Loucy (cell line): ENCODE measurements around the gene PTPRN2.

ENCODE experiments used
- H2AFZ ChIP-seq: fragments of 200-600 bp; sonication (generic); 2 replicates; pipeline ENCODE4 v1.6.0; 2016; ENCODE audit warnings: antibody characterized with exemption, mild to moderate bottlenecking, low read length, moderate library complexity
- H3F3A ChIP-seq: fragments of 200-600 bp; 2 replicates; pipeline ENCODE4 v1.6.0; 2016; ENCODE audit warnings: antibody characterized with exemption, low read depth, mild to moderate bottlenecking
- H3K27me3 ChIP-seq: fragments of 200-600 bp; sonication (generic); 2 replicates; pipeline ENCODE4 v1.6.1; 2014; ENCODE audit warnings: low read length, mild to moderate bottlenecking; ENCODE audit not compliant: insufficient read depth, poor library complexity, severe bottlenecking
- H3K36me3 ChIP-seq: fragments of 200-600 bp; sonication (generic); 2 replicates; pipeline ENCODE4 v1.6.1; 2016; ENCODE audit warnings: low read length; ENCODE audit not compliant: insufficient read depth
- H3K4me1 ChIP-seq: fragments of 200-600 bp; sonication (generic); 2 replicates; pipeline ENCODE4 v1.5.1; 2014; ENCODE audit warnings: low read length, mild to moderate bottlenecking; ENCODE audit not compliant: insufficient read depth, poor library complexity, severe bottlenecking
- H3K4me2 ChIP-seq: fragments of 200-600 bp; sonication (generic); 2 replicates; pipeline ENCODE4 v1.6.0; 2014; ENCODE audit warnings: antibody characterized with exemption, low read length, low read depth, mild to moderate bottlenecking; ENCODE audit not compliant: poor library complexity, severe bottlenecking
- H3K4me3 ChIP-seq: fragments of 200-600 bp; sonication (generic); 2 replicates; pipeline ENCODE4 v1.5.1; 2014; ENCODE audit warnings: low read length, mild to moderate bottlenecking, mixed read lengths; ENCODE audit not compliant: poor library complexity, severe bottlenecking
- H3K79me2 ChIP-seq: fragments of 200-600 bp; sonication (generic); 2 replicates; pipeline ENCODE4 v1.6.1; 2014; ENCODE audit warnings: low read length; ENCODE audit not compliant: insufficient read depth
- H3K9ac ChIP-seq: fragments of 200-600 bp; sonication (generic); 2 replicates; pipeline ENCODE4 v1.6.0; 2014; ENCODE audit warnings: mild to moderate bottlenecking, low read depth, low read length, moderate library complexity; ENCODE audit not compliant: poor library complexity, severe bottlenecking
- H3K9me2 ChIP-seq: fragments of 200-600 bp; sonication (generic); replicated peaks from 2 replicates; pipeline ENCODE4 v1.6.1; 2016; ENCODE audit warnings: low read depth, low read length, mixed read lengths
- H3K9me3 ChIP-seq: fragments of 200-600 bp; sonication (generic); 2 replicates; pipeline ENCODE4 v1.6.1; 2014; ENCODE audit warnings: mild to moderate bottlenecking, antibody characterized with exemption, low read length, low read depth; ENCODE audit not compliant: insufficient read depth
- H4K20me1 ChIP-seq: fragments of 200-600 bp; sonication (generic); 2 replicates; pipeline ENCODE4 v1.6.0; 2014; ENCODE audit warnings: antibody characterized with exemption, low read length, mild to moderate bottlenecking; ENCODE audit not compliant: insufficient read depth, poor library complexity, severe bottlenecking
- CTCF ChIP-seq: fragments of 200-600 bp; sonication (generic); conservative IDR thresholded peaks from 2 replicates; pipeline ENCODE4 v1.5.1; 2014; ENCODE audit warnings: mild to moderate bottlenecking, antibody characterized with exemption, low read length
- EZH2phosphoT487 ChIP-seq: fragments of 200-600 bp; IDR thresholded peaks from 2 replicates; pipeline ENCODE4 v1.6.1; 2018; ENCODE audit warnings: antibody characterized with exemption, mild to moderate bottlenecking, moderate library complexity, borderline replicate concordance

Gene PTPRN2

GRCh38 chr7:157785486-157786186, 802.0 kb downstream of the PTPRN2 start:
- no peaks in the 10 kb centered on the region for H3K79me2 ChIP-seq
- H3F3A ChIP-seq: no peaks in the 10 kb centered on the region
- H3K9ac ChIP-seq: no peak overlapping the region
- no peak for TF ChIP-seq EZH2phosphoT487
- TF ChIP-seq CTCF: no peak
- no peaks in the 10 kb centered on the region for H3K9me2 ChIP-seq
- H2AFZ ChIP-seq: no peak overlapping the region
- H3K36me3 ChIP-seq: no peaks in the 10 kb centered on the region
- peaks cover 3% of the 10 kb centered on the region; the same call in 1 of the 2 replicates for H3K9me3 ChIP-seq
- H3K4me1 ChIP-seq: no peaks in the 10 kb centered on the region
- no peaks in the 10 kb centered on the region for H3K27me3 ChIP-seq
- H3K4me3 ChIP-seq: no peak overlapping the region
- no peaks in the 10 kb centered on the region for H4K20me1 ChIP-seq
- no peak overlapping the region for H3K4me2 ChIP-seq

GRCh38 chr7:157784979-157785441, 802.6 kb downstream of the PTPRN2 start:
- peaks cover 3% of the 10 kb centered on the region; the same call in 1 of the 2 replicates for H3K9me3 ChIP-seq
- no peak overlapping the region for H3K4me2 ChIP-seq
- no peak overlapping the region for H3K4me3 ChIP-seq
- H2AFZ ChIP-seq: no peak overlapping the region
- TF ChIP-seq EZH2phosphoT487 (no peak), CTCF (no peak)
- no peaks in the 10 kb centered on the region for H3K79me2 ChIP-seq
- no peaks in the 10 kb centered on the region for H4K20me1 ChIP-seq
- no peak overlapping the region for H3K9ac ChIP-seq
- H3K27me3 ChIP-seq: no peaks in the 10 kb centered on the region
- no peaks in the 10 kb centered on the region for H3K9me2 ChIP-seq
- no peaks in the 10 kb centered on the region for H3K4me1 ChIP-seq
- H3K36me3 ChIP-seq: no peaks in the 10 kb centered on the region
- H3F3A ChIP-seq: no peaks in the 10 kb centered on the region

GRCh38 chr7:157784041-157784835, 803.4 kb downstream of the PTPRN2 start:
- H3K79me2 ChIP-seq: no peaks in the 10 kb centered on the region

More at GRCh38 chr7:157784041-157784835, 803.4 kb downstream of the PTPRN2 start:
- Histone ChIP-seq H3K9ac (no peak overlapping the region), H3K27me3 (no peaks in the 10 kb centered on the region), H3K4me3 (no peak overlapping the region), H2AFZ (no peak overlapping the region), H3K9me3 (peaks cover 3% of the 10 kb centered on the region; the same call in 1 of the 2 replicates), H3K9me2 (no peaks in the 10 kb centered on the region), H3K4me1 (no peaks in the 10 kb centered on the region), H4K20me1 (no peaks in the 10 kb centered on the region), H3K36me3 (no peaks in the 10 kb centered on the region), H3K4me2 (no peak overlapping the region), H3F3A (no peaks in the 10 kb centered on the region)
- TF ChIP-seq EZH2phosphoT487 (no peak), CTCF (no peak)
